PC-9 (cell line): ENCODE measurements around the gene NRG3. TPM values are rescaled to one million over a fixed set of nuclear protein-coding genes. Genes with fewer than 3 reads are reported as not detected.
A peak's percentile ranks its signal among the peaks of the same experiment; 100 is the strongest.

Experiments
- BruUV-seq: library from RNA; stranded (reverse); fragments of 400-500 nt; replicated peaks from 2 replicates; lab custom pipeline; 2021; lab: Mats Ljungman, UMichigan
- CTCF ChIA-PET: fragments of 300-600 bp; sonication (Branson Sonifier 250); formaldehyde crosslinking; loops from one replicate; lab custom pipeline; 2022; ENCODE audit warnings: antibody characterized with exemption; lab: Charles Lee
- POLR2A ChIA-PET: fragments of 300-600 bp; sonication (Branson Sonifier 250); formaldehyde crosslinking; loops from one replicate; lab custom pipeline; 2022; ENCODE audit warnings: antibody characterized with exemption; ENCODE audit not compliant: unreplicated experiment; lab: Charles Lee
- DNase-seq, 2 experiments: peaks; one replicate each; pipeline versions ENCODE4 v3.0.0 to v3.0.0-alpha.2; 2015 to 2022; ENCODE audit warnings: mixed read lengths in 1 of 2
- H2AFZ ChIP-seq: fragments of 200-600 bp; sonication (generic); 2 replicates; pipeline ENCODE4 v1.8.1; 2017; ENCODE audit warnings: antibody characterized with exemption
- H3F3A ChIP-seq: fragments of 200-600 bp; sonication (generic); 2 replicates; pipeline ENCODE4 v1.8.1; 2017; ENCODE audit warnings: antibody characterized with exemption, mild to moderate bottlenecking, low read depth; ENCODE audit not compliant: insufficient read depth
- H3K27ac ChIP-seq: fragments of 200-600 bp; sonication (generic); 2 replicates; pipeline ENCODE4 v1.6.1; 2016; ENCODE audit warnings: mixed run types
- H3K27me3 ChIP-seq: fragments of 200-600 bp; sonication (generic); 2 replicates; pipeline ENCODE4 v1.6.1; 2016; ENCODE audit warnings: low read depth, mixed run types; ENCODE audit not compliant: insufficient read depth
- H3K36me3 ChIP-seq: fragments of 200-600 bp; sonication (generic); 2 replicates; pipeline ENCODE4 v1.6.1; 2016; ENCODE audit warnings: low read depth, mixed run types
- H3K4me1 ChIP-seq: fragments of 200-600 bp; sonication (generic); replicated peaks from 2 replicates; pipeline ENCODE4 v1.6.1; 2016; ENCODE audit warnings: mixed run types; ENCODE audit not compliant: insufficient read depth
- H3K4me2 ChIP-seq: fragments of 200-600 bp; sonication (generic); 2 replicates; pipeline ENCODE4 v1.6.1; 2017; ENCODE audit warnings: mixed run types
- H3K4me3 ChIP-seq: fragments of 200-600 bp; sonication (generic); 2 replicates; pipeline ENCODE4 v1.6.1; 2016; ENCODE audit warnings: mixed run types
- H3K79me2 ChIP-seq: fragments of 200-600 bp; sonication (generic); 2 replicates; pipeline ENCODE4 v1.6.1; 2017; ENCODE audit warnings: low read depth, mixed run types
- H3K9me2 ChIP-seq: fragments of 200-600 bp; sonication (generic); 2 replicates; pipeline ENCODE4 v1.8.1; 2017; ENCODE audit warnings: mild to moderate bottlenecking; ENCODE audit not compliant: insufficient read depth
- H3K9me3 ChIP-seq: fragments of 200-600 bp; sonication (generic); 2 replicates; pipeline ENCODE4 v1.8.1; 2016; ENCODE audit warnings: low read depth; ENCODE audit not compliant: insufficient read depth
- H4K20me1 ChIP-seq: fragments of 200-600 bp; sonication (generic); 2 replicates; pipeline ENCODE4 v1.8.1; 2017; ENCODE audit not compliant: insufficient read depth
- EZH2 ChIP-seq: fragments of 200-600 bp; sonication (generic); IDR thresholded peaks from 2 replicates; pipeline ENCODE4 v1.8.0; 2017; ENCODE audit warnings: antibody characterized with exemption, low read depth
- intact Hi-C: fragments of 100-400 bp; cut with micrococcal nuclease; formaldehyde crosslinking; loops from one replicate; pipeline ENCODE4 v1.10.0; 2022; ENCODE audit not compliant: unreplicated experiment
- total RNA-seq: library from RNA; stranded (reverse); gene quantifications from 2 replicates; pipeline ENCODE4 v1.2.3, GENCODE V29; 2021
- TF ChIP-seq, protein P1 (sequence below): fragments of 200-600 bp; sonication (generic); conservative IDR thresholded peaks from 2 replicates; pipeline ENCODE4 v1.6.1; 2017; ENCODE audit warnings: mixed run types, antibody characterized with exemption, mild to moderate bottlenecking, moderate library complexity

The NRG3 gene
- total RNA-seq, 1 experiment from 2014 or later, result not detected

GRCh38 chr10:82252081-82252480 lies 377.1 kb downstream of the NRG3 start:
- Histone ChIP-seq H4K20me1 (no peaks in the 10 kb centered on the region), H3K9me3 (no peaks in the 10 kb centered on the region), H2AFZ (no peak overlapping the region), H3K27ac (no peak overlapping the region), H3K79me2 (no peaks in the 10 kb centered on the region), H3K27me3 (no peaks in the 10 kb centered on the region), H3K9me2 (no peaks in the 10 kb centered on the region), H3F3A (no peaks in the 10 kb centered on the region), H3K4me1 (no peaks in the 10 kb centered on the region), H3K4me2 (no peak overlapping the region), H3K36me3 (no peaks in the 10 kb centered on the region), H3K4me3 (no peak overlapping the region)
- peak in 1 of 2 experiments; percentile 17 for DNase-seq
- ChIA-PET POLR2A (no interaction called here), CTCF (no interaction called here)
- intact Hi-C loops, result no loop called here
- TF ChIP-seq, protein P1, sequence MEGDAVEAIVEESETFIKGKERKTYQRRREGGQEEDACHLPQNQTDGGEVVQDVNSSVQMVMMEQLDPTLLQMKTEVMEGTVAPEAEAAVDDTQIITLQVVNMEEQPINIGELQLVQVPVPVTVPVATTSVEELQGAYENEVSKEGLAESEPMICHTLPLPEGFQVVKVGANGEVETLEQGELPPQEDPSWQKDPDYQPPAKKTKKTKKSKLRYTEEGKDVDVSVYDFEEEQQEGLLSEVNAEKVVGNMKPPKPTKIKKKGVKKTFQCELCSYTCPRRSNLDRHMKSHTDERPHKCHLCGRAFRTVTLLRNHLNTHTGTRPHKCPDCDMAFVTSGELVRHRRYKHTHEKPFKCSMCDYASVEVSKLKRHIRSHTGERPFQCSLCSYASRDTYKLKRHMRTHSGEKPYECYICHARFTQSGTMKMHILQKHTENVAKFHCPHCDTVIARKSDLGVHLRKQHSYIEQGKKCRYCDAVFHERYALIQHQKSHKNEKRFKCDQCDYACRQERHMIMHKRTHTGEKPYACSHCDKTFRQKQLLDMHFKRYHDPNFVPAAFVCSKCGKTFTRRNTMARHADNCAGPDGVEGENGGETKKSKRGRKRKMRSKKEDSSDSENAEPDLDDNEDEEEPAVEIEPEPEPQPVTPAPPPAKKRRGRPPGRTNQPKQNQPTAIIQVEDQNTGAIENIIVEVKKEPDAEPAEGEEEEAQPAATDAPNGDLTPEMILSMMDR, result no peak
- no peak for TF ChIP-seq EZH2
- BruUV-seq, result no TSS peak

GRCh38 chr10:82254237-82254636 lies 379.2 kb downstream of the NRG3 start:
- peak in 1 of 2 experiments; percentile 5 for DNase-seq
- ChIA-PET POLR2A (no interaction called here), CTCF (no interaction called here)
- Histone ChIP-seq H3K9me3 (no peaks in the 10 kb centered on the region), H3K9me2 (no peaks in the 10 kb centered on the region), H3K27ac (no peak overlapping the region), H3K79me2 (no peaks in the 10 kb centered on the region), H3F3A (no peaks in the 10 kb centered on the region), H2AFZ (no peak overlapping the region), H4K20me1 (no peaks in the 10 kb centered on the region), H3K4me3 (no peak overlapping the region), H3K36me3 (no peaks in the 10 kb centered on the region), H3K4me1 (no peaks in the 10 kb centered on the region), H3K27me3 (no peaks in the 10 kb centered on the region), H3K4me2 (no peak overlapping the region)
- no peak for TF ChIP-seq EZH2
- TF ChIP-seq, protein P1, result no peak
- intact Hi-C loops, result no loop called here
- BruUV-seq, result no TSS peak

GRCh38 chr10:82256275-82256674 lies 381.3 kb downstream of the NRG3 start:
- no peaks in the 10 kb centered on the region for H3K4me1 ChIP-seq
- H3F3A ChIP-seq, result no peaks in the 10 kb centered on the region
- CTCF ChIA-PET, result no interaction called here
- H3K9me2 ChIP-seq, result no peaks in the 10 kb centered on the region
- no peaks in the 10 kb centered on the region for H3K9me3 ChIP-seq
- no peak overlapping the region for H2AFZ ChIP-seq
- no peak overlapping the region for H3K4me3 ChIP-seq
- H3K4me2 ChIP-seq, result no peak overlapping the region
- no peaks in the 10 kb centered on the region for H3K36me3 ChIP-seq
- no peak overlapping the region for H3K27ac ChIP-seq
- no TSS peak for BruUV-seq
- no peaks in the 10 kb centered on the region for H3K27me3 ChIP-seq
- intact Hi-C loops, result no loop called here
- TF ChIP-seq EZH2, result no peak
- TF ChIP-seq, protein P1, result no peak
- POLR2A ChIA-PET, result no interaction called here
- no peaks in the 10 kb centered on the region for H4K20me1 ChIP-seq
- no peaks in the 10 kb centered on the region for H3K79me2 ChIP-seq
- peak in 1 of 2 experiments; percentile 21 for DNase-seq
